ENCODE results near the gene SPRY1.

SPRY1 gene

GRCh38 chr4:123359449-123360315, 36.9 kb upstream of the SPRY1 start:
- no peak overlapping the region for H3K4me3 ChIP-seq (replicated peaks; ENCODE audit: low read depth, low read length)
- DNase-seq (ENCODE audit: low read depth), result no peak
- TF ChIP-seq, protein P1, sequence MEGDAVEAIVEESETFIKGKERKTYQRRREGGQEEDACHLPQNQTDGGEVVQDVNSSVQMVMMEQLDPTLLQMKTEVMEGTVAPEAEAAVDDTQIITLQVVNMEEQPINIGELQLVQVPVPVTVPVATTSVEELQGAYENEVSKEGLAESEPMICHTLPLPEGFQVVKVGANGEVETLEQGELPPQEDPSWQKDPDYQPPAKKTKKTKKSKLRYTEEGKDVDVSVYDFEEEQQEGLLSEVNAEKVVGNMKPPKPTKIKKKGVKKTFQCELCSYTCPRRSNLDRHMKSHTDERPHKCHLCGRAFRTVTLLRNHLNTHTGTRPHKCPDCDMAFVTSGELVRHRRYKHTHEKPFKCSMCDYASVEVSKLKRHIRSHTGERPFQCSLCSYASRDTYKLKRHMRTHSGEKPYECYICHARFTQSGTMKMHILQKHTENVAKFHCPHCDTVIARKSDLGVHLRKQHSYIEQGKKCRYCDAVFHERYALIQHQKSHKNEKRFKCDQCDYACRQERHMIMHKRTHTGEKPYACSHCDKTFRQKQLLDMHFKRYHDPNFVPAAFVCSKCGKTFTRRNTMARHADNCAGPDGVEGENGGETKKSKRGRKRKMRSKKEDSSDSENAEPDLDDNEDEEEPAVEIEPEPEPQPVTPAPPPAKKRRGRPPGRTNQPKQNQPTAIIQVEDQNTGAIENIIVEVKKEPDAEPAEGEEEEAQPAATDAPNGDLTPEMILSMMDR (IDR thresholded peaks at IDR 0.05; ENCODE audit: low read length, missing control alignments), result no peak

- peak; percentile 96 for DNase-seq (ENCODE audit: low read depth)
- no peak overlapping the region for H3K4me3 ChIP-seq (replicated peaks; ENCODE audit: low read depth, low read length)
- TF ChIP-seq, protein P1 (IDR thresholded peaks at IDR 0.05; ENCODE audit: low read length, missing control alignments), result no peak
Observed at GRCh38 chr4:123361195-123361861, 35.3 kb upstream of the SPRY1 start.

DNA sequence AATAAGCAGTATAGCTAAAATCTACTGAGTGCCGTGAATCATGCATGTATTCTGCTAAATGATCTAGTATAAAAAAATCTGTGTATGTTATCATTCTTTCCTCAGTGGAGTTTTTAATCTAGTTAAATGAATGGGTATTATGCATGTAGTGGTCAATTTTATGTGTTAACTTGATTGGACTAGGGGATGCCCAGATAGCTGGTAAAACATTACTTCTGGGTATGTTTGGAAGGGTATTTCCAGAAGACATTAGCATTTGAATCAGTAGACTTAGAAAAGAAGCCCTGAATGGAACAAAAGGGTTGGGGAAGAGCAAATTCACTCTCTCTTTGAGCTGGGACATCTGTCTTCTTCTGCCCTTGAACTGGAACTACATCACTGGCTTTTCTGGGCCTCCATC, 34.5 kb upstream of the SPRY1 start:
- DNase-seq (ENCODE audit: low read depth), result no peak
- no peak overlapping the region for H3K4me3 ChIP-seq (replicated peaks; ENCODE audit: low read depth, low read length)
- TF ChIP-seq, protein P1 (IDR thresholded peaks at IDR 0.05; ENCODE audit: low read length, missing control alignments), result no peak

GRCh38 chr4:123363729-123364128, 32.9 kb upstream of the SPRY1 start:
- TF ChIP-seq, protein P1 (IDR thresholded peaks at IDR 0.05; ENCODE audit: low read length, missing control alignments), result no peak
- no peak for DNase-seq (ENCODE audit: low read depth)
- no peak overlapping the region for H3K4me3 ChIP-seq (replicated peaks; ENCODE audit: low read depth, low read length)

- no peak for DNase-seq (ENCODE audit: low read depth)
- TF ChIP-seq, protein P1 (IDR thresholded peaks at IDR 0.05; ENCODE audit: low read length, missing control alignments), result no peak
- H3K4me3 ChIP-seq (replicated peaks; ENCODE audit: low read depth, low read length), result no peak overlapping the region
Observed at GRCh38 chr4:123364906-123365305, 31.7 kb upstream of the SPRY1 start.

GRCh38 chr4:123365412-123365811, 31.2 kb upstream of the SPRY1 start:
- no peak for DNase-seq (ENCODE audit: low read depth)
- no peak overlapping the region for H3K4me3 ChIP-seq (replicated peaks; ENCODE audit: low read depth, low read length)
- TF ChIP-seq, protein P1 (IDR thresholded peaks at IDR 0.05; ENCODE audit: low read length, missing control alignments), result no peak

Data from fibroblast of pulmonary artery (primary cell).